Measurements from ENCODE around the gene ZBTB2.

The ZBTB2 gene

GRCh38 chr6:151391471-151392413 lies at the start of gene ZBTB2:
Gene ZBTB2 (minus strand): TSS chr6:151391559. CDS start chr6:151373637, 17,922 bp downstream.
- peak; percentile 24 to 52 (median 36) for DNase-seq (ENCODE audit: low read depth in 3 of 3)

- DNase-seq (ENCODE audit: low read depth in 3 of 3), result no peak
Measured at GRCh38 chr6:151440930-151441329, 49.6 kb upstream of the ZBTB2 start.

GRCh38 chr6:151440498-151440897 lies 49.1 kb upstream of the ZBTB2 start:
- no peak for DNase-seq (ENCODE audit: low read depth in 3 of 3)

- no peak for DNase-seq (ENCODE audit: low read depth in 3 of 3)
Measured at GRCh38 chr6:151437401-151437800, 46.0 kb upstream of the ZBTB2 start.

- no peak for DNase-seq (ENCODE audit: low read depth in 3 of 3)
Measured at GRCh38 chr6:151436802-151437201, 45.4 kb upstream of the ZBTB2 start.

GRCh38 chr6:151436300-151436699 lies 44.9 kb upstream of the ZBTB2 start:
- DNase-seq (ENCODE audit: low read depth in 3 of 3), result no peak

- DNase-seq (ENCODE audit: low read depth in 3 of 3), result no peak
Measured at GRCh38 chr6:151434369-151434768, 43.0 kb upstream of the ZBTB2 start.

GRCh38 chr6:151432651-151433050 lies 41.3 kb upstream of the ZBTB2 start:
- no peak for DNase-seq (ENCODE audit: low read depth in 3 of 3)

- no peak for DNase-seq (ENCODE audit: low read depth in 3 of 3)
Measured at GRCh38 chr6:151431337-151431736, 40.0 kb upstream of the ZBTB2 start.

- DNase-seq (ENCODE audit: low read depth in 3 of 3), result no peak
Measured at GRCh38 chr6:151430886-151431285, 39.5 kb upstream of the ZBTB2 start.

- no peak for DNase-seq (ENCODE audit: low read depth in 3 of 3)
Measured at GRCh38 chr6:151428093-151428735, 36.9 kb upstream of the ZBTB2 start.

- no peak for DNase-seq (ENCODE audit: low read depth in 3 of 3)
Measured at GRCh38 chr6:151425561-151425960, 34.2 kb upstream of the ZBTB2 start.

GRCh38 chr6:151422981-151423380 lies 31.6 kb upstream of the ZBTB2 start:
- no peak for DNase-seq (ENCODE audit: low read depth in 3 of 3)

GRCh38 chr6:151417477-151417876 lies 26.1 kb upstream of the ZBTB2 start:
- no peak for DNase-seq (ENCODE audit: low read depth in 3 of 3)

- no peak for DNase-seq (ENCODE audit: low read depth in 3 of 3)
Measured at GRCh38 chr6:151414641-151415260, 23.4 kb upstream of the ZBTB2 start.

GRCh38 chr6:151413372-151414145 lies 22.2 kb upstream of the ZBTB2 start:
- DNase-seq (ENCODE audit: low read depth in 3 of 3), result peak in 2 of 3 donors; percentile 10 to 18

- DNase-seq (ENCODE audit: low read depth in 3 of 3), result no peak
Measured at GRCh38 chr6:151412909-151413308, 21.6 kb upstream of the ZBTB2 start.

- DNase-seq (ENCODE audit: low read depth in 3 of 3), result no peak
Measured at GRCh38 chr6:151409679-151410078, 18.3 kb upstream of the ZBTB2 start.

GRCh38 chr6:151409260-151409659 lies 17.9 kb upstream of the ZBTB2 start:
- no peak for DNase-seq (ENCODE audit: low read depth in 3 of 3)

GRCh38 chr6:151408858-151409257 lies 17.5 kb upstream of the ZBTB2 start:
- no peak for DNase-seq (ENCODE audit: low read depth in 3 of 3)

- DNase-seq (ENCODE audit: low read depth in 3 of 3), result no peak
Measured at GRCh38 chr6:151403919-151404308, 12.6 kb upstream of the ZBTB2 start.

- no peak for DNase-seq (ENCODE audit: low read depth in 3 of 3)
Measured at GRCh38 chr6:151402228-151402627, 10.9 kb upstream of the ZBTB2 start.
